Measurements from ENCODE around the gene TYW5.

TYW5 gene

GRCh38 chr2:199973703-199974102, 18.4 kb upstream of the TYW5 start:
- no peak for DNase-seq (ENCODE audit: low spot score)

DNA sequence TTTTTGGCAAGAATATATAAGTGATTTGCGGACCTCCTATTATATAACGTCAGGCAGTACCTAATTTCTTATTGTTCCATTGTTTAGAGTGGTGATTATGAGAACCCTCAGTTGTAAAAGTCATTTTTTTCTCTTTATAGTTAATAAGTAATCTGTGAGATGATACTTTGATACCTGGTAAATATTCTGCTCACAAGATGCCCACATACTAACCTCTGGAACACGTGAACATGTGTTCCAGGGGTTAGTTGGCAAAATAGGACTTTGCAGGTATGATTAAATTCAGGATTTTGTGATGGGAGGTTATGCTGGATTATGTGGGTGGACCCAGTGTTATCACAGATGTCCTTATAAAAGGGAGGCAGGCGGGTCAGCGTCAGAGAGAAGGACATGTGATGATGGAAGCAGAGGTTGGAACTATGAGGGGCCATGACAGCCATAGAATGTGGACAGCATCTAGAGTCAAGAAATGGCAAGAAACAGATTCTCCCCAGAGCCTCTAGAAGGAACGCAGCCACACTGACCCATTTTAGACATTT, 16.9 kb upstream of the TYW5 start:
- DNase-seq (ENCODE audit: low spot score): no peak

GRCh38 chr2:199968126-199968525, 12.8 kb upstream of the TYW5 start:
- DNase-seq (ENCODE audit: low spot score): no peak

GRCh38 chr2:199966976-199967375, 11.7 kb upstream of the TYW5 start:
- no peak for DNase-seq (ENCODE audit: low spot score)

DNA sequence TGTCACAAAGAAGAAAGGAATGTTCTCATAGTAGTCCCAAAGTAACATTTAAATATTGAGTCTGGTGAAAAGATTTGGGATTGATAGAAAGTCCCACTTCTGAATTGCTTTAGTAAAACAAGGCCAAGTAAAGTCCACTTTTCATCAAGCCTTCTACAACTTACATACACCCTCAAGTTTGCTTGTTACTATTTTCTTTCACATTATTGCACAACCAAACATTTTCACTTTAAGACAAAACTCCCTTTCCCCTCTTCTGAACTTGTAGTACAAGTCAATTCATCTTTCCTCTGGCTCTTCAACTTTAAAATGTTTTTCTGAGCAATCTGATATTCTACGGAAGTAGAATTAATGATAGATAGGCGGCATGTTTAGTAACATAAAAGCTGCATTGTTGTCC, 11.1 kb upstream of the TYW5 start:
- no peak for DNase-seq (ENCODE audit: low spot score)

GRCh38 chr2:199962203-199962602, 6.9 kb upstream of the TYW5 start:
- no peak for DNase-seq (ENCODE audit: low spot score)

- DNase-seq (ENCODE audit: low spot score): no peak
These were observed 2.7 kb upstream of the TYW5 start for GRCh38 chr2:199958014-199958413.

DNA sequence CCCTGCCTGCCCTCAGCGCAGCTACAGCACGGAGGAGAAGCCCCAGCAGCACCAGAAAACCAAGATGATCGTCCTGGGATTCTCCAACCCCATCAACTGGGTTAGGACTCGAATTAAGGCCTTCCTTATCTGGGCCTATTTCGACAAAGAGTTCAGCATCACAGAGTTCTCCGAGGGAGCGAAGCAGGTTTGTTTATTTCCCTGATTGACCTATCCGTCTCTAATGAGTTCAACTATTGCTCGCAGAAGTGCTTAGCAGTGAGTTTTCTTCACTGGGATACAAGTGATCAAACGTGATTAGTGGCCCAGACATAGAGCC, 730 bp upstream of the TYW5 start:
- DNase-seq (ENCODE audit: low spot score): no peak

DNA sequence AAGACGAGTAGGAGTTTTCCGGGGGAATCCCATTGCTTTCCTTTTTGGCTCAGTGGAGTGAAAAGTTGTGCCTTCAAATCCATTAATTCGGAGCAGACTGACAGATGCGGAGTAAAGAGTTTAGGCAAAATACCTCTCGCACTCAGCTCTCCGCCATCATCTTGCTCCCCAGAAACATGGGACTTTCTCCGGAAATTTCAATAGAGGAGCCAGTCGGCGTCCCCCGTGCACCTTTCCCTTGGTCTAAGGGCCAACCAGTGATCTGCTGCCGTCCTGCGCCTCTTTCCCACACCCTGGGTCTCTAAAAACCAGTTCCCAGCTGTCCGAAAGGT, 318 bp downstream of the TYW5 start:
- DNase-seq (ENCODE audit: low spot score): no peak

DNA sequence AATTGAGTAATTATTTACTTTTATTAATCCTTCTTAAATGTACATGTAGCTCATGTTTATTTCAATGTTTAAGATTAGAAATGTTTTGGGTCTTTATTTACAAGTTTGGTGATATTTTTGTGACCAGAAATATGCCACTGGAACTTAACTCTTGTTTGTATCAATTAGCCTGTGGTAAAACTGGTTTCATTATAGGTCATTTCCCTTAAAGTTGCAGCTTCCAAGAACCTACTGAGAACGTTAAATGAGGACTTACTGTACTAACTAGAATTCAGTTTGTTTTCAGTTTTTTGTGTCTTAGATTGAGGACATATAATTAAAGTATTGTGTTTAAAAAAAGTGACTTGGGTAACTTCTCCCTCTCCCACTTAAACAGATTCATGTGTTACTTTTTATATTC, 4.3 kb downstream of the TYW5 start:
- no peak for DNase-seq (ENCODE audit: low spot score)

DNA sequence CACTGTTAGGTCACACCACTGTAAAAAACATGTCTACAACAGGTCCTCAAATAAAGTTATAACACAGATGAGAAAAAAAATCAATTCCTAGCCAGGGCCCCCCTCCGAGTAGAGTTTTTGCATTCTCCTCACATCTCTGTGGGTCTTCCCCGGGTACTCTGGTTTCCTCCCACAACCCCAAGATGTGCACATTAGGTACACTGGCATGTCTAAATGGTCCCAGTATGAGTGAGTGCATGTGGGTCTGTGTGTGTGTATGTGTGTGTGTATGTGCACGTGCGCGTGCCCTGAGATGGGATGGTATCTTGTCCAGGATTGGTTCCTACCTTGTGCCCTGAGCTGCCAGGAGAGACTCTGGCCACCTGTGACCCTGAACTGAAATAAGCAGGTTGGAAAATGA, 4.9 kb downstream of the TYW5 start:
- DNase-seq (ENCODE audit: low spot score): no peak

DNA sequence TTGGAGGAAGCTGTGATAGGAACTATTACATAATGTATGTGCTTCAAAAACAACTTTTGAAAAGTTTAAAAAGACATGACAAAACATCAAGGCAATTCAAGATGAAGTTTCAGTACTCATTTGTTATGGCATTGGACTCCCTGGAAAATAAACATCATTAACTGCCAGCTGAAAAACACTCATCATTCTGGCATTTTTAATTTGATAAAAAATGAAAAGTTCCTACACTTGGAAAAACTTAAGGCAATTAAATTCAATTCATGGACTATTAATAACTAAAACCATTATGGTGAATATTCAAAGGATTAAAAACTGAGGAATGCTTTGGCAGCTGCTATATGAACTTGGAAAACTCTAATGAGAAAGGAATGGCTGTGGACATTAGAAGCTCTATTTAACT, 8.5 kb downstream of the TYW5 start:
- DNase-seq (ENCODE audit: low spot score): no peak

GRCh38 chr2:199946196-199946595, 9.1 kb downstream of the TYW5 start:
- DNase-seq (ENCODE audit: low spot score): no peak

DNA sequence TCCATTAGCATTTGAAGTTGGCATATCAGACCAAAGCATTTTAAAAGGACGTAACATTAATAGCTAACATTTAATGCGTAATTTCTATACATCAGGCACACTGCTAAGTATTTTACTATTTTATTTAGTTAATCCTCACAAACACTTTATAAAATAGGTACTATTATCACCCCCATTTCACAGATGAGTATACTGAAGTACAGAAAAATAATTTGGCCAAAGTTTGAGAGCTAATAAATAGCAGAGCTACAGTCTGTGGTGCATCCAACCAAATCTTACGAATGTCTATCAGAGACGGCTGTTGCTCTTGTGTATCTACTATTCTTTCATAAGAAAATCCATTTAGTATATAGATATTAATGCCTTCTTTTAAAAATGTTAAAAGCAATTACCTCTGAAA, 11.9 kb downstream of the TYW5 start:
- DNase-seq (ENCODE audit: low spot score): no peak

DNA sequence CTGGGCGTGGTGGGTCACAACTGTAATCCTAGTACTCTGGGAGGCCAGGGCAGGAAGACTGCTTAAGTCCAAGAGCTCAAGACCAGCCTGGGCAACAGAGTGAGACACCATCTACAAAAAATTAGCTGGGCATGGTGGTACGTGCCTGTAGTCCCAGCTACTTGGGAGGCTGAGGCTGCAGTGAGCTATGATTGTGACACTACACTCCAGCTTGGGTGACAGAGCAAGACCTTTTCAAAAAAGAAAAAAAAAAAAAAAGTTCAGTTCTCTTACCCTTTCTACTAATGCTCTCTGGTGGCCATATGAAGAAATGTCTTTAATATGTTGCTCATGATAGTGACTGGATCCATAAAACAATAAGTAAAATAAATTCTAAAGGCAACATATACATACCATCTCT, 14.9 kb downstream of the TYW5 start:
- no peak for DNase-seq (ENCODE audit: low spot score)

DNA sequence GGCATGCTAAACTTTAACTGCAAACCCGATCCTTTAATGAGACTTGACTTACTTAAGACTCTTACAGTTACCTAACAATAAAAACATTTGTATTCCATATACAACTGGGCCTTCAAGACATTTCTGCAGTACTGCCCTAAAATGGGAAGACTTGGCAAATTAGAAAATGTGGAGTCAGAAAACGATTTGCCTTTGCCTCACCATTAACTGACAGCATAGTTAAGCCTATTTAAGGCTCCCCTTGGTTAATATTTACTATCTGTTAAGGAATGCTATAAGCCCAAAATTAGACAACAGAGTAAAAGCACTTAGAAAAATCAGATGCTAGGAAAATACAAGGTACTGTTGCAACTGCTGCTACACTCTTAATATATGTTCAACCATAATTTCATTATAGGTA, 18.7 kb downstream of the TYW5 start:
- DNase-seq (ENCODE audit: low spot score): no peak

DNA sequence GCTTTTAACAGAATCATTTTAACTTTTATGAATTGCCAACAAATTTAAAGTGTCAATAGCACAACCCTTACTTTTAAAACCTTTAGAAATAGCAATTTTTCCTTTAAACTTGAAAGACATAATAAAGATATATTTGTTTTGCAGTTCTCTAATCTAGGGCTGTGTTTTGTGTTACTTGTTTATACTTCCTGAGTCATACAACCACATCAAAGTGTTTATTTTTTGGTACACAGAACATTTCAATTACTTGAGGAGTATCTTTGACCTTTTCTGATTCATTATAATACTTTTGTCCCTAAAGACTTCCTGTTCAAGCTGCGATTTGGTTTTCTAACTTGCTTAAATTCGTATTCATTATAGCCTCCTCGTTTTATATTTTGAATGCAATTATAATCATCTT, 21.8 kb downstream of the TYW5 start:
- DNase-seq (ENCODE audit: low spot score): no peak

- DNase-seq (ENCODE audit: low spot score): no peak
These were observed 22.9 kb downstream of the TYW5 start for GRCh38 chr2:199932312-199932855.

- DNase-seq (ENCODE audit: low spot score): no peak
These were observed 26.0 kb downstream of the TYW5 start for GRCh38 chr2:199929262-199929661.

DNA sequence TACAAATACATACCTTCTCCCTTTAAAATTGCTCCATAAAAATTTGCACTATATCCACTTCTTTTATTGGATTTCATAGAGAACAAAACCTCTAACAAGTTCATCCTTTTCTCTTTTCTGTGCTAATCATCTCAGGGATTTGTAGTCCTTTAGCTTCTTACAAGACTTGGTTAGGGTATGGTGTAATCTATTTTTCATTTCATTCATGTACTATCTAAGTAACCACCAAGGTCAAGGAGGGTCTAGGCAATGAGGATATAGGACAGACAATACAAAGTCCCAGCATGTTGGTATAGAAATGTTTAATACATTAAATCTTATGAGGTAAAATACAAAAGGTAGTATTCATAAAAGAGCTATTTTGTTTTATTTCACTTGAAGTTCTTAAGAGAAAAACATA, 26.7 kb downstream of the TYW5 start:
- no peak for DNase-seq (ENCODE audit: low spot score)

GRCh38 chr2:199928226-199928625, 27.1 kb downstream of the TYW5 start:
- no peak for DNase-seq (ENCODE audit: low spot score)

- no peak for DNase-seq (ENCODE audit: low spot score)
These were observed 28.5 kb downstream of the TYW5 start for GRCh38 chr2:199926806-199927205.

- DNase-seq (ENCODE audit: low spot score): no peak
These were observed 31.4 kb downstream of the TYW5 start for GRCh38 chr2:199923924-199924323.

DNA sequence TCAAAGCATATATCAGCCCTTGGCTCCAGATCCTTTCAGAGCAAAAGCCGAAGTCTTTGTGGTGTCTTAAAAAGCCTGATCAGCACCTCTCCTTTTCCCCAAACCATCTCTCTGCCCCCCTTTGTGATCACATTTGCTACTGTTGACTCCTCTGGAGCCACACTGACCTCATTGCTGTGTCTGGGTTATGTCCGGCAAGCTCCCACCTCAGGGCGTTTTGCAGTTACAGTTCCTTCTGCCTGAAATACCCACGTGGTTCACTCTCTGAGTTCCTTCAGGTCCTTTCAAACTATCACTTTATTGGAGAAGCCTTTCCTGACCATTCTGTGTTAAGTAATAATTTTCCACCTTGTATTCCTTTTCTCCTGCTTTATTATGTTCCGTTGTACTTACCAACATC, 32.4 kb downstream of the TYW5 start:
- no peak for DNase-seq (ENCODE audit: low spot score)

- DNase-seq (ENCODE audit: low spot score): no peak
These were observed 38.3 kb downstream of the TYW5 start for GRCh38 chr2:199916980-199917379.

Data from ecto neural progenitor cell (in vitro differentiated cells).